ENCODE data around the gene TLL2.

Gene TLL2

DNA sequence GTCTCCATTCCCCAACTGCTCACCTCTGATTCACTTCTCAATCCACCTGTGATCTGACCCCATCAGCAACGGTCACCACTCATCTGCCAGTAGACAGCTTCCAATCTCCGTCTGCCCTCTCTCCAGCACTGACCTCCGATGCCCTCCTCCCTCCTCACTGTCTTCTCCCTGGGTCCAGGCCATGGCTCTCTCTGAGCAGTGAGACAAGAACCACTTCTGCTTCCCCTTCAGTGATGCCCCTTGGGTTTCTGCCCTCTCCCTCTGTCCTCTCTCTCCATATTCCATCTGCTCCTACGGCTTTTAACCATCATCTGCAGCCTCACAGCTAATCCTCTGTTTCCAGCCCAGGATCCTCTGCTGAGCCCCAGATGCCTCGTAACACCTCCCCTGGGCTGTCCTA lies 99.4 kb downstream of the TLL2 start:
- no peak overlapping the region for H3K4me3 ChIP-seq (ENCODE audit: low read depth, low read length)
- TF ChIP-seq, protein P1, sequence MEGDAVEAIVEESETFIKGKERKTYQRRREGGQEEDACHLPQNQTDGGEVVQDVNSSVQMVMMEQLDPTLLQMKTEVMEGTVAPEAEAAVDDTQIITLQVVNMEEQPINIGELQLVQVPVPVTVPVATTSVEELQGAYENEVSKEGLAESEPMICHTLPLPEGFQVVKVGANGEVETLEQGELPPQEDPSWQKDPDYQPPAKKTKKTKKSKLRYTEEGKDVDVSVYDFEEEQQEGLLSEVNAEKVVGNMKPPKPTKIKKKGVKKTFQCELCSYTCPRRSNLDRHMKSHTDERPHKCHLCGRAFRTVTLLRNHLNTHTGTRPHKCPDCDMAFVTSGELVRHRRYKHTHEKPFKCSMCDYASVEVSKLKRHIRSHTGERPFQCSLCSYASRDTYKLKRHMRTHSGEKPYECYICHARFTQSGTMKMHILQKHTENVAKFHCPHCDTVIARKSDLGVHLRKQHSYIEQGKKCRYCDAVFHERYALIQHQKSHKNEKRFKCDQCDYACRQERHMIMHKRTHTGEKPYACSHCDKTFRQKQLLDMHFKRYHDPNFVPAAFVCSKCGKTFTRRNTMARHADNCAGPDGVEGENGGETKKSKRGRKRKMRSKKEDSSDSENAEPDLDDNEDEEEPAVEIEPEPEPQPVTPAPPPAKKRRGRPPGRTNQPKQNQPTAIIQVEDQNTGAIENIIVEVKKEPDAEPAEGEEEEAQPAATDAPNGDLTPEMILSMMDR (IDR thresholded peaks at IDR 0.05; ENCODE audit: low read depth, low read length): no peak

DNA sequence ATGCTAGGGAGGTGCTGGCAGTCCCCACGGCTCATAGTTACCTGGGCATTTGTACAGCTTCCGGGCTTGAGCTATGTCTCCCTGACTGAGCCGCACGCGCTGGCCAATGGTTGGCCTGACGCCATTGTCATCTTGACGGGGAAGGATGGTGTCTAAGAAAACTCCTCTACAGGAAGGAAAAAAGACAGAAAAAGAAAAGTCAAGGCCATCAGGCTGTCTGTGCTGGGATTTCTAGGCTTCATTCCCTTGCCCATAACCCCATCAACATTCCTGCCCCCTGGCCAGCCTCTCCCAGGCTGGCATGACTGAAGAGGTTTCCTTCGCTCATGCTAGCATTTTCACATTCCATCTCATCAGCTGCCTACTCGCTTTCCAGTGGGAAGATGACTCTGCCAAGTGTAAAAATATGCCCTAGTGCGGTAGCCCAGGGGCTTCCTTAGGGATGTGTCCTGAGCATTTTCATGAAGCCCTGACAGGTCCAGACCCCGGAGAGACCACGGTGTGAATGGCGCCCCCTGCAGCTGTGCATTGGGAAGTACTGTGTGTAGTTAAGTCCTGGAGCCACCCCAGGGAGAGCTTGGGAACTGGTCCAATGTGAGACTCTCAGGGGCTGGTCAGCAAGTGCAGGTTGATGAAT lies 100.5 kb downstream of the TLL2 start:
- TF ChIP-seq, protein P1 (IDR thresholded peaks at IDR 0.05; ENCODE audit: low read depth, low read length): no peak
- no peak overlapping the region for H3K4me3 ChIP-seq (ENCODE audit: low read depth, low read length)

DNA sequence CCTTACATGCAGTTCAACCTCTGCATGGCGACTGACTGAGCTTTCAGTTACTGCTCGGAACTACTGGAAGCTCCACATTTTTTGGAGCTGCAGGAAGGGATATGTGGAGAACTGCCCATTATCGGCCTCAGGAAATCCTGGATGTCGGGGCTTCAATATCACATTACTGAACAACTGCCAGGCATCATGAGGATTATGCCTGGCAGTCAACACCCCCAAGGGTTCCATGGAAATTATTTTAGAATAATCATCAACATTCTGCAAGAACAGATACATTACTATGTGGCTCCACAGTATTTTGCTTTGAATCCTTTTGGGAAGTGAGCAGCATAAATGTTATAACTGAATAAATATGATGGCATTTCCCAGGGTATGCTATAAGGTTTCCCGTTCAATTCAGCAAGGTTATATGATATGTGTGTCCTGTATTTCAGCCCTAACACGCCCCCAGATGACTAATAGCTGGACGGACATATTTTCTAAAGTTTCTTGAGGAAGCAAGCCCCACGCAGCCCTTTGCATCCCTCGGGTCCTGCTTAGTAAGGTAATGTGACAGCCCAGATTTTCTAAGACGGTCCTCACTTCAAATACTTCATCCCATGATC lies 101.9 kb downstream of the TLL2 start:
- TF ChIP-seq, protein P1 (IDR thresholded peaks at IDR 0.05; ENCODE audit: low read depth, low read length): no peak
- no peak overlapping the region for H3K4me3 ChIP-seq (ENCODE audit: low read depth, low read length)

DNA sequence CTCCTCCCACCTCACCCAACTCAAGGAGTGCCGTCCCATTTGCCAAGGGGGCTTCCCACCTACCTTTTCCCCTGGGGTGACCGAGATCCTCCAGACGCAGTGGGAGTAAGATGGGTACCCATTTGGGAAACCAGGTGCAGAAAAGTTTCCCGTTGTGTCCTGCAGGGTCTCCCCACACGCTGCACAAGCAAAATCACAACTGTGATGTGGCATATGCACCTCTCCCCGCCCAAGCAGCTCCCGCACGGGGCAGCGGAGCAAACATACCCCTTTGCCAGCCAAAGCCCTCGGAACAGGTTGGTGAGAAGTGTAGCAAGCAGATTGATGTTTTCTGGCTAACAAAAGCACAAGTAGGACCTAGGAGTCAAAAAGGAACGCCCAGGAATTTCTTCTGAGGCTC lies 103.4 kb downstream of the TLL2 start:
- TF ChIP-seq, protein P1 (IDR thresholded peaks at IDR 0.05; ENCODE audit: low read depth, low read length): no peak
- H3K4me3 ChIP-seq (ENCODE audit: low read depth, low read length): no peak overlapping the region

DNA sequence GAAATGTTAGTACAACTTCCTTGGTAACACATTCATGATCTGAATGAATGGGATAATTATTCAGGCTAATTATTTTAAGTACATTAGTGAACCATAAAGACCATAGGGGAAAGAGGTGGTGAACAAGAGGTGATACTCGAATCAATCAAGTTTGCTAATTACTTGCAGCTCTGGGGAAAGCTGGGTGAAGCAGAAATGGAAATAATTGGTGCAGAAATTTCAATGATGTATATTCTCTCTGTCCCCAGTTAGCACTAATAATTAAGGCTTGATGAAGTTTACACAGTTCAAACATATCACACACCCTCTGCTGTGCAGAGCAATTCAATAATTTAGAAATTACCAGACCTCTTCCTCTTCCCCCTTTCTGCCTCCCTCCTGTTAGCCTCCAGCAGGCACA lies 105.5 kb downstream of the TLL2 start:
- TF ChIP-seq, protein P1 (IDR thresholded peaks at IDR 0.05; ENCODE audit: low read depth, low read length): no peak
- no peak overlapping the region for H3K4me3 ChIP-seq (ENCODE audit: low read depth, low read length)

DNA sequence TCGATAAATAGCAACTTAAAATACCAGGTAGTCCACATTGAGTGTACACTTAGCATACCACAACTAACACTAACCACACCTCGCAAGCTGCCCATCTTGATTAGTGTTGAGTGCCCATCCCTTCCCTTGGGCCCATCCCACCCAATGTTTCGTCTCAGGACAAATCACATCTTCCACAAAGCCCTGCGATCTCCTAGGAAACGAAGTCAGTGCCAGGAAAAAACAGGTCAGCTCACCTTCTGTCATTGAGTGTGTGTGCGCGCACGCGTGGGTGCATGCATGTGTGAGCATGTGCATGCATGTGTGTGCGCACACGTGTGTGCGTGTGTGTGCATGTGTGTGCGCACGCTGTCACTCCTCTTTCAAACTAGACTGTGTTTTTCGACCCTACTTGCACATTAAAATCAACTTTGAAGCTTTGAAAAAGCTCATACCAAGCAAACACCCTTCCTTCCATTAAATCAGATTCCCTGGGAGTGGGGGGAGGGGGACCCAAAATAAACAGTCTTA lies 106.1 kb downstream of the TLL2 start:
- H3K4me3 ChIP-seq (ENCODE audit: low read depth, low read length): no peak overlapping the region
- TF ChIP-seq, protein P1 (IDR thresholded peaks at IDR 0.05; ENCODE audit: low read depth, low read length): no peak

DNA sequence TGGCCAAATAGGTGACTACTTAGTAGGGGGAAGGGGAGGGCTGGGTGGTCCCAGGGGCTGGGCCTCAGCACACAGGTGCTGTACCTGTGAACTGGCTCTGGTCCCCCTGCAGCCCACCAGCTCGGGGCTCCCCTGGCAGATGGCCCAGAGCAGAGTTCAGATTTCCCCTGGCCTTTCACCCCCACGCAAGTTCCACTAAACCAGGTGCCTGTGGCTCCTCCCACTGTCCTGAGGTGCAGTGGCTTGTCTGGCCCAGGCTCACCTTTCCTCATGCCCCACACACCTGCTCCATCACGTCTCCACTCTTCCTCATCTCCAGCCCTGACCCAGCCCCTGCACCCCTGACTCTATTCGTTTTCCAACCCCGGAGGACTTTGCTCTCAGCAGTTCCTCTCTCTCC lies 107.6 kb downstream of the TLL2 start:
- H3K4me3 ChIP-seq (ENCODE audit: low read depth, low read length): no peak overlapping the region
- TF ChIP-seq, protein P1 (IDR thresholded peaks at IDR 0.05; ENCODE audit: low read depth, low read length): no peak

Measured in WI38 (cell line).